ENCODE data around the gene AHRR.
A peak's percentile ranks its signal among the peaks of the same experiment; 100 is the strongest.
"Not testable (repeated sequence)": the region's sequence is repeated elsewhere in the genome, so short reads cannot be mapped to it uniquely, and the experiment has no call there.

The AHRR gene

GRCh38 chr5:305459-305858, 16.1 kb upstream of the AHRR start:
- ATAC-seq (no peak), DNase-seq (no peak)

- no peak for DNase-seq
- no peak for ATAC-seq
Measured at GRCh38 chr5:306011-306805, 15.3 kb upstream of the AHRR start.

- DNase-seq = no peak
- ATAC-seq = no peak
Measured at GRCh38 chr5:307306-307705, 14.2 kb upstream of the AHRR start.

- ATAC-seq = no peak
- no peak for DNase-seq
Measured at GRCh38 chr5:307794-308579, 13.5 kb upstream of the AHRR start.

GRCh38 chr5:308672-309271, 12.7 kb upstream of the AHRR start:
- ATAC-seq (no peak), DNase-seq (no peak)

GRCh38 chr5:309831-310230, 11.7 kb upstream of the AHRR start:
- DNase-seq, ATAC-seq: not testable (repeated sequence)

- no peak for ATAC-seq
- no peak for DNase-seq
Measured at GRCh38 chr5:310516-310915, 11.0 kb upstream of the AHRR start.

GRCh38 chr5:310941-311434, 10.5 kb upstream of the AHRR start:
- ATAC-seq = no peak
- no peak for DNase-seq

GRCh38 chr5:311963-312362, 9.6 kb upstream of the AHRR start:
- no peak for DNase-seq

GRCh38 chr5:312845-313244, 8.7 kb upstream of the AHRR start:
- ATAC-seq (no peak), DNase-seq (no peak)

More at GRCh38 chr5:311963-312362, 9.6 kb upstream of the AHRR start:
- no peak for ATAC-seq

- DNase-seq (no peak), ATAC-seq (no peak)
Measured at GRCh38 chr5:313265-313664, 8.2 kb upstream of the AHRR start.

GRCh38 chr5:313806-314376, 7.6 kb upstream of the AHRR start:
- ATAC-seq (no peak), DNase-seq (no peak)

GRCh38 chr5:314676-315487, 6.6 kb upstream of the AHRR start:
- ATAC-seq (no peak), DNase-seq (no peak)

- ATAC-seq (no peak), DNase-seq (no peak)
Measured at GRCh38 chr5:315488-316209, 5.9 kb upstream of the AHRR start.

- no peak for ATAC-seq
Measured at GRCh38 chr5:316210-317085, 5.1 kb upstream of the AHRR start.

GRCh38 chr5:317086-317811, 4.3 kb upstream of the AHRR start:
- DNase-seq (peak; percentile 74), ATAC-seq (peak; percentile 72)

More at GRCh38 chr5:316210-317085, 5.1 kb upstream of the AHRR start:
- no peak for DNase-seq

- no peak for DNase-seq
- ATAC-seq = no peak
Measured at GRCh38 chr5:318341-318897, 3.1 kb upstream of the AHRR start.

- DNase-seq = no peak
- no peak for ATAC-seq
Measured at GRCh38 chr5:318931-319601, 2.4 kb upstream of the AHRR start.

Data from stimulated activated naive CD8-positive, alpha-beta T cell treated with anti-CD3 and anti-CD28 coated beads, Interleukin-15, Interleukin-2, amounts not matched to agents 100 U/mL and 50 U/mL, for 24 hours (primary cell).